Osteocyte (in vitro differentiated cells): ENCODE data around the gene ABCC2. TPM values are rescaled to one million over a fixed set of nuclear protein-coding genes. Genes with fewer than 3 reads are reported as not detected.

Source experiments
- DNase-seq: peaks from one replicate; pipeline ENCODE4 v3.0.0; 2021; ENCODE audit warnings: mixed read lengths; ENCODE audit not compliant: unreplicated experiment; ENCODE audit errors: extremely low spot score
- H3K27ac Mint-ChIP-seq: one replicate; pipeline ENCODE4 v1.8.0; 2021; ENCODE audit warnings: mild to moderate bottlenecking, mixed read lengths; ENCODE audit not compliant: unreplicated experiment
- H3K27me3 Mint-ChIP-seq: one replicate; pipeline ENCODE4 v1.8.0; 2021; ENCODE audit warnings: mixed read lengths; ENCODE audit not compliant: unreplicated experiment
- H3K36me3 Mint-ChIP-seq: one replicate; pipeline ENCODE4 v1.8.0; 2021; ENCODE audit warnings: mixed read lengths; ENCODE audit not compliant: unreplicated experiment
- H3K4me1 Mint-ChIP-seq: one replicate; pipeline ENCODE4 v1.8.0; 2021; ENCODE audit warnings: mixed read lengths; ENCODE audit not compliant: unreplicated experiment
- H3K4me3 Mint-ChIP-seq: one replicate; pipeline ENCODE4 v1.8.0; 2021; ENCODE audit warnings: mild to moderate bottlenecking, moderate library complexity, mixed read lengths; ENCODE audit not compliant: unreplicated experiment
- H3K9me3 Mint-ChIP-seq: one replicate; pipeline ENCODE4 v1.8.0; 2021; ENCODE audit warnings: mixed read lengths; ENCODE audit not compliant: unreplicated experiment
- total RNA-seq: library from RNA; stranded (reverse); gene quantifications from 2 replicates; pipeline ENCODE4 v1.2.1, GENCODE V29; 2021
- TF ChIP-seq, protein P1 (sequence below): fragments of 200-600 bp; sonication (generic); IDR thresholded peaks from 2 replicates; pipeline ENCODE4 v1.5.0; 2021; ENCODE audit warnings: antibody characterized with exemption, mild to moderate bottlenecking, moderate library complexity

ABCC2 gene
- total RNA-seq, 1 donor from 2014 or later, result 0.24 TPM

GRCh38 chr10:99869581-99870122, 87.2 kb downstream of the ABCC2 start:
- no peak overlapping the region for H3K4me3 Mint-ChIP-seq
- DNase-seq, result no peak
- peaks cover 5% of the 10 kb centered on the region for H3K27me3 Mint-ChIP-seq
- H3K27ac Mint-ChIP-seq, result no peak overlapping the region
- peaks cover 5% of the 10 kb centered on the region for H3K36me3 Mint-ChIP-seq
- H3K4me1 Mint-ChIP-seq, result no peaks in the 10 kb centered on the region
- H3K9me3 Mint-ChIP-seq, result peaks cover 23% of the 10 kb centered on the region
- TF ChIP-seq, protein P1, sequence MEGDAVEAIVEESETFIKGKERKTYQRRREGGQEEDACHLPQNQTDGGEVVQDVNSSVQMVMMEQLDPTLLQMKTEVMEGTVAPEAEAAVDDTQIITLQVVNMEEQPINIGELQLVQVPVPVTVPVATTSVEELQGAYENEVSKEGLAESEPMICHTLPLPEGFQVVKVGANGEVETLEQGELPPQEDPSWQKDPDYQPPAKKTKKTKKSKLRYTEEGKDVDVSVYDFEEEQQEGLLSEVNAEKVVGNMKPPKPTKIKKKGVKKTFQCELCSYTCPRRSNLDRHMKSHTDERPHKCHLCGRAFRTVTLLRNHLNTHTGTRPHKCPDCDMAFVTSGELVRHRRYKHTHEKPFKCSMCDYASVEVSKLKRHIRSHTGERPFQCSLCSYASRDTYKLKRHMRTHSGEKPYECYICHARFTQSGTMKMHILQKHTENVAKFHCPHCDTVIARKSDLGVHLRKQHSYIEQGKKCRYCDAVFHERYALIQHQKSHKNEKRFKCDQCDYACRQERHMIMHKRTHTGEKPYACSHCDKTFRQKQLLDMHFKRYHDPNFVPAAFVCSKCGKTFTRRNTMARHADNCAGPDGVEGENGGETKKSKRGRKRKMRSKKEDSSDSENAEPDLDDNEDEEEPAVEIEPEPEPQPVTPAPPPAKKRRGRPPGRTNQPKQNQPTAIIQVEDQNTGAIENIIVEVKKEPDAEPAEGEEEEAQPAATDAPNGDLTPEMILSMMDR, result no peak

DNA sequence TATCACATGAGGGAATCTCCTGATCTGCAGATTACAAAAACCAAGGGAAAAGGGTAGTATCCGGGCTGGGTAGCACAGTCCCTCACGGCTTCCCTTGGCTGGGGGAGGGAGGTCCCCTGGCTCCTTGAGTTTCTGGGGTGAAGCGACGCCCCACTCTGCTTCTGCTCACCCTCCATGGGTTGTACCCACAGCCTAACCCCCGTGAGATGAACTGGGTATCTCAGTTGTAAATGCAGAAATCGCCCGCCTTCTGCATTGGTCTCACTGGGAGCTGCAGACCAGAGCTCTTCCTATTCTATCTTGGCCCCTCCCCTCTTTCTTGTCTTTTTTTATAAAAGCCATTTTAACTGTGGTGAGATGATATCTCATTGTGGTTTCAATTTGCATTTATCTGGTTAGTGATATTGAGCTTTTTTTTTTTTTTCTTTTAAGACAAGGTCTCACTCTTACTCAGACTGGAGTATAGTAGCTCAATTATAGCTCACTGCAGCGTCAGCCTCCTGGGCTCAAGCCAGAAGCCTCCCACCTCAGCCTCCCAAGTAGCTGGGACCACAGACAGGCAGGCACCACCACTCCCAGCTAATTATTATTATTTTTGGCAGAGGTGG, 87.8 kb downstream of the ABCC2 start:
- TF ChIP-seq, protein P1, result no peak
- Mint-ChIP-seq H3K4me1 (no peaks in the 10 kb centered on the region), H3K9me3 (peaks cover 21% of the 10 kb centered on the region), H3K27ac (no peak overlapping the region), H3K4me3 (no peak overlapping the region), H3K27me3 (peaks cover 5% of the 10 kb centered on the region), H3K36me3 (peaks cover 5% of the 10 kb centered on the region)
- DNase-seq, result no peak

GRCh38 chr10:99872367-99873162, 90.1 kb downstream of the ABCC2 start:
- Mint-ChIP-seq H3K9me3 (no peaks in the 10 kb centered on the region), H3K36me3 (peaks cover 22% of the 10 kb centered on the region), H3K4me3 (no peak overlapping the region), H3K27me3 (no peaks in the 10 kb centered on the region), H3K4me1 (no peaks in the 10 kb centered on the region), H3K27ac (no peak overlapping the region)
- DNase-seq, result no peak
- TF ChIP-seq, protein P1, result no peak

DNA sequence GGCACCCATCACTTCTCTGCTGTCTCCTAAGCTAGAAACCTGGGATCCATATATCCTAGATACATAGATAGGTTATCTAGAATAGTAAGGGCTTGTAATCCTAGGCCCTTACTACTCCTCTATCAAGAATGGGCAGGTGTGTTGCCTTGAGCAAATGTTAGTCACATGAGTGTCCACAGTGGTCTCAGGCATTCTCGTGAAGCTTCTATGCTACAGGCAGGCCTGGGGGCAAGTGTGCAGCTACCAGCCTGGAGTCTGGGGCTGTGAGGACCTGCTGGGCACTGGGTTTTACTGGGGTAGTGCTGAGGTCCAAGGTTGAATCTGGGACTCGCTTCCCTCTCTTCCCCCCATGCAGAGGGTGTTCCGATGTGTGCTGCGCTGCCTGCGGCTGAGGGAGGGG, 91.4 kb downstream of the ABCC2 start:
- no peak overlapping the region for H3K4me3 Mint-ChIP-seq
- no peak for DNase-seq
- H3K9me3 Mint-ChIP-seq, result no peaks in the 10 kb centered on the region
- H3K4me1 Mint-ChIP-seq, result no peaks in the 10 kb centered on the region
- H3K36me3 Mint-ChIP-seq, result peaks cover 35% of the 10 kb centered on the region
- TF ChIP-seq, protein P1, result no peak
- no peak overlapping the region for H3K27ac Mint-ChIP-seq
- no peaks in the 10 kb centered on the region for H3K27me3 Mint-ChIP-seq
